ENCODE results near the gene AHRR. TPM values are rescaled to one million over a fixed set of nuclear protein-coding genes. Genes with fewer than 3 reads are reported as not detected.
A peak's percentile ranks its signal among the peaks of the same experiment; 100 is the strongest.
"Not testable (repeated sequence)": the region's sequence is repeated elsewhere in the genome, so short reads cannot be mapped to it uniquely, and the experiment has no call there.

Gene AHRR
- total RNA-seq, 2 experiments from 2014 or later, result 35.7 to 41.6 TPM

DNA sequence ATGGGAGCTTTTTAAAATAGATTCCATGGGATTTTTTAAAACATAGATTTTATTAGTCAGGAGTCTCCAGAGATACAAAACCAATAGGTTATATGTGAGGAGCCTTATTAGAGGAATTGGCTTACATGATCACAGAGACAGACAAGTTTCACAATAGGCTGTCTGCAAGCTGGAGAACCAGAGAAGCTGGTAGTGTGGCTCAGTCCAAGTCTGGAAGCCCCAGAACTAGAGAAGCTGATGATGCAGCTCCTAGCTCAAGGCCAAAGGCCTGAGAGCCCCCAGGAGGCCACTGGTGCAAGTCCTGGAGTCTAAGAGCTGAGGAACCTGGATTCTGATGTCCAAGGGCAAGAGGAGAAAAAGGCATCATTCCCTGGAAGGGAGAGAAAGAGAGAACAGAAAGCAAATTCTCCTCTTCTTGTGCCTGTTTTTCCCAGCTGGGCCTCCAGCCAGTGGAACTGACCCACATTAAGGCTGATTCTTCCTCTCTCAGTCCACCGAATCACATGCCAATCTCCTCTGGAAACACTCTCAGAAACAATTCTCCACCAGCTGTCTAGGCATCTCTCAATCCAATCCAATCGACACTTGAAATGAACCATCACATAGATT lies 59.3 kb downstream of the AHRR start:
- Mint-ChIP-seq H3K36me3 (peaks cover 61% of the 10 kb centered on the region), H3K4me1 (peaks cover 49% of the 10 kb centered on the region), H3K27ac (peak overlapping the region; percentile 49), H3K4me3 (no peak overlapping the region), H3K9me3 (peaks cover 23% of the 10 kb centered on the region), H3K27me3 (no peaks in the 10 kb centered on the region)
- DNase-seq (no peak), ATAC-seq (ENCODE audit: low read depth) (no peak)
- POLR2A ChIA-PET, result interaction anchor here (0.7 to 1.8 kb wide), 4 partner anchors 9 to 12 kb away, joined by 3 to 8 read pairs (median 6); no protein-coding TSS in a partner anchor

DNA sequence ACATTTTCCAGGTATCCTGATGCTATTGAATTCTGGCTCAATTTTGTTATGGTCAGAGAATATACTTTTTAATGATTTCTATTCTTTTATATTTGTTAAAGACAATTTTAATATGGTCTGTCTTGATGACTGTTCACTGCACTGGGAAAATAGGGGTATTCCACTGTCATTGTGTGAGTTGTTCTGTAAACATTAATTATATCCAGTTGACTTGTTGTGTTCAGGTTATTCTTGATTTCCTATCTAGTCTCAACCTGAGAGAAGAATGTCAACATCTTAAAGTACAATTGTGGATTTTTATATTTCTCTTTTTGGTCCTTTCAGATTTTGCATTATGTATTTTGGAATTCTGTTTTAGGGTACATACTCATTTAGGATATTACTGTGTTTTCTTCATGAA lies 61.6 kb downstream of the AHRR start:
- POLR2A ChIA-PET, result interaction anchor here (1.0 kb wide), 1 partner anchor 11 kb away, joined by 3 read pairs; no protein-coding TSS in a partner anchor
- H3K27me3 Mint-ChIP-seq, result no peaks in the 10 kb centered on the region
- peaks cover 73% of the 10 kb centered on the region for H3K36me3 Mint-ChIP-seq
- H3K4me1 Mint-ChIP-seq, result peaks cover 32% of the 10 kb centered on the region
- no peak overlapping the region for H3K27ac Mint-ChIP-seq
- no peak for DNase-seq
- no peak overlapping the region for H3K4me3 Mint-ChIP-seq
- no peak for ATAC-seq (ENCODE audit: low read depth)
- peaks cover 25% of the 10 kb centered on the region for H3K9me3 Mint-ChIP-seq

DNA sequence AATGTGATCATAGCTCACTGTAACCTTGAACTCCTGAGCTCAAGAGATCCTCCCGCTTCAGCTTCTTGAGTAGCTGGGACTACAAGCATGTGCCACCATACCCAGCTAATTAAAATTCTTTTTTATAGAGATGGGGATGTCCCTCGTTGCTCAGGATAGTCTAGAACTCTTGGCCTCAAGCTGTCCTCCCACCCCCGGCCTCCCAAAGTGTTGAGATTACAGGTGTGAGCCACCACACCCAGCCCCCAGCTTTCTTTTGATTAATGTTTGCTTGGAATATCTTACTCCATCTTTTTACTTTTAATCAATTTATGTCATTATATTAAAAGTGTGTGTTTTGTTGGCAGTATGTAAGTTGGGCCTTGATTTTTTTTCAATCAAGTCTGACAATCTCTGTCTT lies 62.1 kb downstream of the AHRR start:
- ATAC-seq (ENCODE audit: low read depth) (no peak), DNase-seq (no peak)
- POLR2A ChIA-PET, result interaction anchor here (0.7 to 1.0 kb wide), 2 partner anchors 12 to 162 kb away, joined by 3 read pairs; no protein-coding TSS in a partner anchor
- Mint-ChIP-seq H3K9me3 (peaks cover 25% of the 10 kb centered on the region), H3K27ac (no peak overlapping the region), H3K27me3 (no peaks in the 10 kb centered on the region), H3K4me3 (no peak overlapping the region), H3K4me1 (peaks cover 27% of the 10 kb centered on the region), H3K36me3 (peaks cover 75% of the 10 kb centered on the region)

DNA sequence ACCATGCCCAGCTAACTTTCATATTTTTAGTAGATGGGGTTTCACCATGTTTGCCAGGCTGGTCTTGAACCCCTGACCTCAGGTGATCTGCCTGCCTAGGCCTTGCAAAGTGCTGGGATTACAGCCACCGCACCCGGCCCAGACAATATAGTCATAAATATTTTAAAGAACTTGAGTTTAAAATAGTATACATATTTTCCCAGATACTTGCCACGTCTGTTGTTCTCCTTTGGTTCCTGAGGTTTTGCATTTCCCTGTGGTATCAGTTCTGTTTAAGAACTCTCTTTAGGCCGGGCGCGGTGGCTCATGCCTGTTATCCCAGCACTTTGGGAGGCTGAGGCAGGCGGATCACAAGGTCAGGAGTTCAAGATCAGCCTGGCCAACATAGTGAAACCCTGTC lies 63.1 kb downstream of the AHRR start:
- peaks cover 72% of the 10 kb centered on the region for H3K36me3 Mint-ChIP-seq
- H3K4me1 Mint-ChIP-seq, result peaks cover 18% of the 10 kb centered on the region
- POLR2A ChIA-PET; H3K4me3 Mint-ChIP-seq; DNase-seq; H3K27ac Mint-ChIP-seq; ATAC-seq (ENCODE audit: low read depth); H3K27me3 Mint-ChIP-seq: not testable (repeated sequence)
- peaks cover 25% of the 10 kb centered on the region for H3K9me3 Mint-ChIP-seq

GRCh38 chr5:385321-385720 lies 63.8 kb downstream of the AHRR start:
- Mint-ChIP-seq H3K36me3 (peaks cover 76% of the 10 kb centered on the region), H3K4me3 (no peak overlapping the region), H3K9me3 (peaks cover 25% of the 10 kb centered on the region), H3K4me1 (peaks cover 20% of the 10 kb centered on the region), H3K27me3 (no peaks in the 10 kb centered on the region), H3K27ac (no peak overlapping the region)
- POLR2A ChIA-PET, result no interaction called here
- ATAC-seq (ENCODE audit: low read depth), result no peak
- DNase-seq, result no peak

DNA sequence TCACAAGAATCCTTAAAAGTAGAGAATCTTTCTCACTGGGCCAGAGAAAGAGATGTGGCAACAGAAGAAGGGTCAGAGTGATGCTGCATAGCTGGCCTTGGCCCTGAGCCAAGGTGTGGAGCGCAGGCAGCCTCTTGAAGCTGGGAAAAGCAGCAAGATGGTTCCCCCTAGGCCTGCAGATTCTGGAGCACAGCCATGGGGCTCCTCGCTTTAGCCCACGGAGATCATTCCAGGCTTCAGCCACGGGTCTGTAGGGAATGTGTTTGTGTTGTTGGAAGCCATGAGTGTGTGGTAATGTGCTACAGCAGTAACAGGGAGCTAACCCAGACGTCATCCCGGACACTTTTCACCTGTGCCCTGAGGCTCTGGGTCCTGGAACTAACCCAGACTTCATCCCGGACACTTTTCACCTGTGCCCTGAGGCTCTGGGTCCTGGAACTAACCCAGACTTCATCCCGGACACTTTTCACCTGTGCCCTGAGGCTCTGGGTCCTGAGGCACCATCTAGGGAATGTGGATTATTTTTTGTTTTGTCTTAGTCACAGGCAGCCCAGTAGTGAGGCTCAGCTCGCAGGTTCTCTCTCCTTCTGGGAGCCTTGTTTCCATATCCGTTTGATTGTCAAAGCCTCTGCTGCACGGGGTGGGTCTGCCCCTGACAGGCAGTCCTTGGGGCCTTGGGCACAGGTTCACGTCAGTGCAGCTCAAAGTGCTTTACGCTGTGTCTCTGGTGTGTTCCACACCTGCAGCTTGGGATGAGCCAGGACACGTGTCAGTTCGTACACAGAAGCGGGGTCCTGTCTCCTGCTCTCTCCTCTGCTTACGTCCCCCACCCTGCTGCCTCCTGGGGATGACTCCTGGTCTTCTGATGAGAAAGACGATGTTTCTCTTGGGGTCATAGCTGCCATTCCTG lies 65.2 kb downstream of the AHRR start:
- H3K27ac Mint-ChIP-seq, result no peak overlapping the region
- no peaks in the 10 kb centered on the region for H3K27me3 Mint-ChIP-seq
- no peak for DNase-seq
- ATAC-seq (ENCODE audit: low read depth), result no peak
- POLR2A ChIA-PET, result interaction anchor here (0.8 kb wide), 1 partner anchor 8 kb away, joined by 3 read pairs; no protein-coding TSS in a partner anchor
- H3K4me3 Mint-ChIP-seq, result no peak overlapping the region
- H3K4me1 Mint-ChIP-seq, result peaks cover 21% of the 10 kb centered on the region
- H3K36me3 Mint-ChIP-seq, result peaks cover 68% of the 10 kb centered on the region
- peaks cover 21% of the 10 kb centered on the region for H3K9me3 Mint-ChIP-seq

- DNase-seq (no peak), ATAC-seq (ENCODE audit: low read depth) (no peak)
- Mint-ChIP-seq H3K9me3 (peaks cover 16% of the 10 kb centered on the region), H3K27me3 (no peaks in the 10 kb centered on the region), H3K36me3 (peaks cover 61% of the 10 kb centered on the region), H3K4me3 (no peak overlapping the region), H3K4me1 (peaks cover 21% of the 10 kb centered on the region), H3K27ac (no peak overlapping the region)
- POLR2A ChIA-PET, result interaction anchor here (0.8 kb wide), 1 partner anchor 9 kb away, joined by 3 read pairs; no protein-coding TSS in a partner anchor
These were observed 66.2 kb downstream of the AHRR start for GRCh38 chr5:387491-388265.

GRCh38 chr5:388266-389196 lies 67.0 kb downstream of the AHRR start:
- Mint-ChIP-seq H3K9me3 (peaks cover 13% of the 10 kb centered on the region), H3K4me3 (no peak overlapping the region), H3K27me3 (no peaks in the 10 kb centered on the region), H3K36me3 (peaks cover 56% of the 10 kb centered on the region), H3K27ac (no peak overlapping the region), H3K4me1 (peaks cover 30% of the 10 kb centered on the region)
- POLR2A ChIA-PET, result no interaction called here
- DNase-seq (no peak), ATAC-seq (ENCODE audit: low read depth) (no peak)

GRCh38 chr5:389197-389821 lies 67.8 kb downstream of the AHRR start:
- peaks cover 33% of the 10 kb centered on the region for H3K4me1 Mint-ChIP-seq
- peaks cover 50% of the 10 kb centered on the region for H3K36me3 Mint-ChIP-seq

DNA sequence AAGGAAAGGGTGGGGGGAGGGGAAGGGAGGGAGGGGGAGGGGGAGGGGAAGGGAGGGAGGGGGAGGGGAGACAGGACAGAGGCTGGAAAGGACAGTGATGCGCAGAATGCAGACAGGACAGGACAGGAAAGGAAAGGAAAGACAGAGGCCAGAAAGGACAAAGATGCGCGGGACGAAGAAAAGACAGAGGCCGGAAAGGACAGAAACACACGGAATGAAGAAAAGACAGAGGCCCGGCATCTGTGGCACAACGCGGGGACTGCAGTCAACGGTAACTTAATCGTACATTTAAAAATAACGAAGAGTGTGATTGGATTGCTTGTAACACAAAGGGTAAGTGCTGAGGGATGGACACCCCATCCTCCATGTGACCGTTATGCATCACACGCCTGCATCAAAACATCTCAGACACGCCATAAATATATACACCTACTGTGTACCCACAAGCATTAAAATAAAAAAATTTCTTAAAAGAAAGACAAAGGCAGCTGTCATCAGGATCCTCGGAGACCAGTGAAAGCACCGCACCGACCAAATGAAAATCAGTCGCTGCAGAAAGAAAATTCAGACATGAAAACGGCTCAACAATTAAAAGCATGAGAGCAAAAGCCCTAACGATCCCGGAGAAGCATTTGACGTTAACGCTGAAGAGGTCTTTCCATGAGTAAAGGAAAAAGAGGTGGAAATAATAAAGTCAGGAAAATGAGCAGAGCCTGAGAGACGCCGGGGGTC lies 68.5 kb downstream of the AHRR start:
- Mint-ChIP-seq H3K27me3 (no peaks in the 10 kb centered on the region), H3K4me1 (peaks cover 33% of the 10 kb centered on the region), H3K4me3 (peak overlapping the region; percentile 16), H3K27ac (peak overlapping the region; percentile 84), H3K9me3 (peaks cover 6% of the 10 kb centered on the region), H3K36me3 (peaks cover 42% of the 10 kb centered on the region)
- no peak for DNase-seq
- POLR2A ChIA-PET, result interaction anchor here (0.9 to 2.0 kb wide), 3 partner anchors 9 to 17 kb away, joined by 4 to 8 read pairs (median 7); no protein-coding TSS in a partner anchor
- ATAC-seq (ENCODE audit: low read depth), result no peak

More at GRCh38 chr5:389197-389821, 67.8 kb downstream of the AHRR start:
- Mint-ChIP-seq H3K4me3 (no peak overlapping the region), H3K27ac (no peak overlapping the region), H3K9me3 (peaks cover 10% of the 10 kb centered on the region), H3K27me3 (no peaks in the 10 kb centered on the region)
- POLR2A ChIA-PET, result interaction anchor here (2.0 kb wide), 1 partner anchor 11 kb away, joined by 8 read pairs; no protein-coding TSS in a partner anchor
- DNase-seq (no peak), ATAC-seq (ENCODE audit: low read depth) (no peak)

All from activated naive CD8-positive, alpha-beta T cell treated with anti-CD3 and anti-CD28 coated beads, Interleukin-2, amount 10 ng/mL, durations not matched to agents 7 days and 5 days (primary cell).